Astrocyte of the hippocampus (primary cell): ENCODE data around the gene CGAS.
"Not testable (repeated sequence)": the region's sequence is repeated elsewhere in the genome, so short reads cannot be mapped to it uniquely, and the experiment has no call there.

ENCODE experiments used
- DNase-seq: peaks from one replicate; pipeline ENCODE4 v3.0.0; 2011; ENCODE audit warnings: low read depth, low spot score

The CGAS gene

GRCh38 chr6:73452107-73452461 lies at the start of gene CGAS:
Gene CGAS, minus strand, starts transcription at chr6:73452297. Its CDS starts 116 bp downstream, at chr6:73452181.
- no peak for DNase-seq

- DNase-seq = no peak
Observed at GRCh38 chr6:73497915-73498314, 45.8 kb upstream of the CGAS start.

GRCh38 chr6:73491377-73491776 lies 39.3 kb upstream of the CGAS start:
- no peak for DNase-seq

- no peak for DNase-seq
Observed at GRCh38 chr6:73487473-73487872, 35.4 kb upstream of the CGAS start.

- DNase-seq = no peak
Observed at GRCh38 chr6:73484438-73484837, 32.3 kb upstream of the CGAS start.

GRCh38 chr6:73481969-73482368 lies 29.9 kb upstream of the CGAS start:
- peak; percentile 18 for DNase-seq

- DNase-seq = no peak
Observed at GRCh38 chr6:73477407-73477806, 25.3 kb upstream of the CGAS start.

GRCh38 chr6:73476723-73477122 lies 24.6 kb upstream of the CGAS start:
- no peak for DNase-seq

GRCh38 chr6:73471686-73472290 lies 19.7 kb upstream of the CGAS start:
- no peak for DNase-seq

GRCh38 chr6:73461537-73462350 lies 9.6 kb upstream of the CGAS start, which contains the start of gene MTO1:
Gene MTO1, plus strand, starts transcription at chr6:73461737. Its CDS starts 118 bp downstream, at chr6:73461855.
- peak; percentile 93 for DNase-seq

GRCh38 chr6:73460056-73460455 lies 8.0 kb upstream of the CGAS start:
- peak; percentile 12 for DNase-seq

GRCh38 chr6:73459474-73459873 lies 7.4 kb upstream of the CGAS start:
- DNase-seq = not testable (repeated sequence)

GRCh38 chr6:73455865-73456629 lies 4.0 kb upstream of the CGAS start:
- DNase-seq = no peak

- peak; percentile 45 for DNase-seq
Observed at GRCh38 chr6:73451223-73452106, 632 bp downstream of the CGAS start.

GRCh38 chr6:73443555-73443954 lies 8.5 kb downstream of the CGAS start:
- no peak for DNase-seq

- DNase-seq = no peak
Observed at GRCh38 chr6:73435236-73435635, 16.9 kb downstream of the CGAS start.

- no peak for DNase-seq
Observed at GRCh38 chr6:73421534-73421933, 30.6 kb downstream of the CGAS start.

- DNase-seq = no peak
Observed at GRCh38 chr6:73418081-73418741, 33.9 kb downstream of the CGAS start.

- DNase-seq = no peak
Observed at GRCh38 chr6:73413102-73413501, 39.0 kb downstream of the CGAS start.

GRCh38 chr6:73409395-73409794 lies 42.7 kb downstream of the CGAS start:
- no peak for DNase-seq

- no peak for DNase-seq
Observed at GRCh38 chr6:73400656-73401055, 51.4 kb downstream of the CGAS start.
